ELF-1 (cell line): ENCODE measurements around the gene CD163L1.

Experiments
- DNase-seq: peaks from one replicate; pipeline ENCODE4 v3.0.0-alpha.2; 2016; ENCODE audit warnings: low read depth, low spot score

The CD163L1 gene

GRCh38 chr12:7324176-7324575, 119.8 kb downstream of the CD163L1 start:
- DNase-seq = no peak

GRCh38 chr12:7322599-7322998, 121.4 kb downstream of the CD163L1 start:
- DNase-seq = no peak

GRCh38 chr12:7321624-7322023, 122.3 kb downstream of the CD163L1 start:
- DNase-seq = no peak

GRCh38 chr12:7319930-7320329, 124.0 kb downstream of the CD163L1 start:
- no peak for DNase-seq

GRCh38 chr12:7310070-7310469, 133.9 kb downstream of the CD163L1 start:
- DNase-seq = no peak
